ENCODE data around the gene GZMA. TPM values are rescaled to one million over a fixed set of nuclear protein-coding genes. Genes with fewer than 3 reads are reported as not detected.

Gene GZMA
- total RNA-seq: 95.1 and 96.9 TPM in 2 replicates

GRCh38 chr5:55102348-55102747, at the start of gene GZMA:
GZMA (plus strand) TSS chr5:55102646; CDS start chr5:55102683, 37 bp downstream.
- peaks cover 62% of the 10 kb centered on the region for H3K36me3 Mint-ChIP-seq (ENCODE audit: low read depth)
- no peaks in the 10 kb centered on the region for H3K27me3 Mint-ChIP-seq (ENCODE audit: low read depth)
- peak; percentile 31 for DNase-seq (ENCODE audit: low spot score)
- H3K4me3 Mint-ChIP-seq (ENCODE audit: low read depth): peak within 1 kb of the TSS; percentile 79
- peak within 1 kb of the TSS; percentile 88 for H3K27ac Mint-ChIP-seq
- peaks cover 36% of the 10 kb centered on the region for H3K9me3 Mint-ChIP-seq
- intact Hi-C loops (cut with micrococcal nuclease): loop anchor here (1.0 to 2.0 kb wide), 8 partner anchors 30 to 200 kb away; no protein-coding TSS in a partner anchor
- H3K4me1 Mint-ChIP-seq (ENCODE audit: low read depth): peaks cover 72% of the 10 kb centered on the region

- intact Hi-C loops (cut with micrococcal nuclease): no loop called here
- peaks cover 76% of the 10 kb centered on the region for H3K36me3 Mint-ChIP-seq (ENCODE audit: low read depth)
These were observed 47.3 kb upstream of the GZMA start for GRCh38 chr5:55055183-55055582.

GRCh38 chr5:55062039-55062779, 40.2 kb upstream of the GZMA start:
- peak overlapping the region; percentile 94 for H3K27ac Mint-ChIP-seq
- H3K27me3 Mint-ChIP-seq (ENCODE audit: low read depth): no peaks in the 10 kb centered on the region
- H3K4me3 Mint-ChIP-seq (ENCODE audit: low read depth): peak overlapping the region; percentile 64
- peaks cover 70% of the 10 kb centered on the region for H3K4me1 Mint-ChIP-seq (ENCODE audit: low read depth)
- intact Hi-C loops (cut with micrococcal nuclease): loop anchor here (1.0 to 5.0 kb wide), 6 partner anchors 10 to 73 kb away; partner anchors contain the start of genes GZMA and GZMK
- H3K36me3 Mint-ChIP-seq (ENCODE audit: low read depth): peaks cover 58% of the 10 kb centered on the region
- peaks cover 36% of the 10 kb centered on the region for H3K9me3 Mint-ChIP-seq
- peak; percentile 78 for DNase-seq (ENCODE audit: low spot score)

More at GRCh38 chr5:55055183-55055582, 47.3 kb upstream of the GZMA start:
- no peak for DNase-seq (ENCODE audit: low spot score)
- Mint-ChIP-seq H3K27ac (no peak overlapping the region), H3K27me3 (ENCODE audit: low read depth) (no peaks in the 10 kb centered on the region), H3K4me3 (ENCODE audit: low read depth) (no peak overlapping the region), H3K9me3 (peaks cover 71% of the 10 kb centered on the region), H3K4me1 (ENCODE audit: low read depth) (peaks cover 31% of the 10 kb centered on the region)

- DNase-seq (ENCODE audit: low spot score): no peak
- H3K4me3 Mint-ChIP-seq (ENCODE audit: low read depth): no peak overlapping the region
- peaks cover 73% of the 10 kb centered on the region for H3K4me1 Mint-ChIP-seq (ENCODE audit: low read depth)
- H3K9me3 Mint-ChIP-seq: peaks cover 26% of the 10 kb centered on the region
- H3K27ac Mint-ChIP-seq: no peak overlapping the region
- intact Hi-C loops (cut with micrococcal nuclease): loop anchor here (2.0 to 5.0 kb wide), 3 partner anchors 39 to 71 kb away; partner anchors contain the start of gene GZMK
- no peaks in the 10 kb centered on the region for H3K27me3 Mint-ChIP-seq (ENCODE audit: low read depth)
- H3K36me3 Mint-ChIP-seq (ENCODE audit: low read depth): peaks cover 48% of the 10 kb centered on the region
These were observed 39.1 kb upstream of the GZMA start for GRCh38 chr5:55063220-55063863.

GRCh38 chr5:55063899-55064298, 38.5 kb upstream of the GZMA start:
- H3K4me3 Mint-ChIP-seq (ENCODE audit: low read depth): no peak overlapping the region
- peaks cover 20% of the 10 kb centered on the region for H3K9me3 Mint-ChIP-seq
- intact Hi-C loops (cut with micrococcal nuclease): loop anchor here (2.0 to 5.0 kb wide), 3 partner anchors 39 to 72 kb away; partner anchors contain the start of gene GZMK
- H3K36me3 Mint-ChIP-seq (ENCODE audit: low read depth): peaks cover 43% of the 10 kb centered on the region
- no peaks in the 10 kb centered on the region for H3K27me3 Mint-ChIP-seq (ENCODE audit: low read depth)
- H3K4me1 Mint-ChIP-seq (ENCODE audit: low read depth): peaks cover 68% of the 10 kb centered on the region
- DNase-seq (ENCODE audit: low spot score): no peak
- H3K27ac Mint-ChIP-seq: no peak overlapping the region

- H3K27me3 Mint-ChIP-seq (ENCODE audit: low read depth): no peaks in the 10 kb centered on the region
- H3K9me3 Mint-ChIP-seq: peaks cover 23% of the 10 kb centered on the region
- H3K4me1 Mint-ChIP-seq (ENCODE audit: low read depth): peaks cover 70% of the 10 kb centered on the region
- no peak overlapping the region for H3K4me3 Mint-ChIP-seq (ENCODE audit: low read depth)
- H3K36me3 Mint-ChIP-seq (ENCODE audit: low read depth): peaks cover 43% of the 10 kb centered on the region
- no peak overlapping the region for H3K27ac Mint-ChIP-seq
- no peak for DNase-seq (ENCODE audit: low spot score)
- intact Hi-C loops (cut with micrococcal nuclease): loop anchor here (5.0 kb wide), 1 partner anchor 72 kb away; no protein-coding TSS in a partner anchor
These were observed 37.9 kb upstream of the GZMA start for GRCh38 chr5:55064523-55064922.

GRCh38 chr5:55066277-55066676, 36.2 kb upstream of the GZMA start:
- Mint-ChIP-seq H3K36me3 (ENCODE audit: low read depth) (peaks cover 37% of the 10 kb centered on the region), H3K27ac (no peak overlapping the region), H3K9me3 (peaks cover 13% of the 10 kb centered on the region), H3K4me3 (ENCODE audit: low read depth) (no peak overlapping the region), H3K27me3 (ENCODE audit: low read depth) (no peaks in the 10 kb centered on the region), H3K4me1 (ENCODE audit: low read depth) (peaks cover 70% of the 10 kb centered on the region)
- DNase-seq (ENCODE audit: low spot score): no peak
- intact Hi-C loops (cut with micrococcal nuclease): no loop called here

- Mint-ChIP-seq H3K27me3 (ENCODE audit: low read depth) (no peaks in the 10 kb centered on the region), H3K27ac (peak overlapping the region; percentile 12), H3K4me3 (ENCODE audit: low read depth) (no peak overlapping the region), H3K4me1 (ENCODE audit: low read depth) (peaks cover 62% of the 10 kb centered on the region), H3K9me3 (peaks cover 7% of the 10 kb centered on the region), H3K36me3 (ENCODE audit: low read depth) (peaks cover 25% of the 10 kb centered on the region)
- intact Hi-C loops (cut with micrococcal nuclease): loop anchor here (5.0 kb wide), 1 partner anchor 144 kb away; no protein-coding TSS in a partner anchor
- DNase-seq (ENCODE audit: low spot score): no peak
These were observed 31.5 kb upstream of the GZMA start for GRCh38 chr5:55070968-55071367.

- H3K9me3 Mint-ChIP-seq: peaks cover 7% of the 10 kb centered on the region
- H3K36me3 Mint-ChIP-seq (ENCODE audit: low read depth): peaks cover 21% of the 10 kb centered on the region
- intact Hi-C loops (cut with micrococcal nuclease): loop anchor here (5.0 kb wide), 1 partner anchor 144 kb away; no protein-coding TSS in a partner anchor
- no peak for DNase-seq (ENCODE audit: low spot score)
- H3K27ac Mint-ChIP-seq: no peak overlapping the region
- no peaks in the 10 kb centered on the region for H3K27me3 Mint-ChIP-seq (ENCODE audit: low read depth)
- H3K4me3 Mint-ChIP-seq (ENCODE audit: low read depth): no peak overlapping the region
- peaks cover 58% of the 10 kb centered on the region for H3K4me1 Mint-ChIP-seq (ENCODE audit: low read depth)
These were observed 31.0 kb upstream of the GZMA start for GRCh38 chr5:55071413-55071812.

GRCh38 chr5:55072666-55073065, 29.8 kb upstream of the GZMA start:
- Mint-ChIP-seq H3K36me3 (ENCODE audit: low read depth) (peaks cover 20% of the 10 kb centered on the region), H3K27ac (peak overlapping the region; percentile 75), H3K4me1 (ENCODE audit: low read depth) (peaks cover 46% of the 10 kb centered on the region), H3K4me3 (ENCODE audit: low read depth) (peak overlapping the region; percentile 32), H3K27me3 (ENCODE audit: low read depth) (no peaks in the 10 kb centered on the region), H3K9me3 (peaks cover 7% of the 10 kb centered on the region)
- intact Hi-C loops (cut with micrococcal nuclease): loop anchor here (1.0 to 5.0 kb wide), 8 partner anchors 10 to 204 kb away; partner anchors contain the start of genes GZMA and GZMK
- DNase-seq (ENCODE audit: low spot score): no peak

- peak overlapping the region; percentile 75 for H3K27ac Mint-ChIP-seq
- intact Hi-C loops (cut with micrococcal nuclease): loop anchor here (2.0 to 5.0 kb wide), 5 partner anchors 36 to 204 kb away; partner anchors contain the start of gene GZMK
- H3K4me3 Mint-ChIP-seq (ENCODE audit: low read depth): peak overlapping the region; percentile 32
- peaks cover 10% of the 10 kb centered on the region for H3K9me3 Mint-ChIP-seq
- peaks cover 2% of the 10 kb centered on the region for H3K27me3 Mint-ChIP-seq (ENCODE audit: low read depth)
- DNase-seq (ENCODE audit: low spot score): no peak
- H3K36me3 Mint-ChIP-seq (ENCODE audit: low read depth): peaks cover 24% of the 10 kb centered on the region
- H3K4me1 Mint-ChIP-seq (ENCODE audit: low read depth): peaks cover 46% of the 10 kb centered on the region
These were observed 29.2 kb upstream of the GZMA start for GRCh38 chr5:55073211-55073610.

- no peak overlapping the region for H3K27ac Mint-ChIP-seq
- H3K9me3 Mint-ChIP-seq: peaks cover 65% of the 10 kb centered on the region
- H3K36me3 Mint-ChIP-seq (ENCODE audit: low read depth): peaks cover 52% of the 10 kb centered on the region
These were observed 20.9 kb upstream of the GZMA start for GRCh38 chr5:55081541-55081940.

More at GRCh38 chr5:55081541-55081940, 20.9 kb upstream of the GZMA start:
- H3K4me1 Mint-ChIP-seq (ENCODE audit: low read depth): peaks cover 2% of the 10 kb centered on the region
- intact Hi-C loops (cut with micrococcal nuclease): no loop called here
- no peak for DNase-seq (ENCODE audit: low spot score)
- peaks cover 3% of the 10 kb centered on the region for H3K27me3 Mint-ChIP-seq (ENCODE audit: low read depth)
- H3K4me3 Mint-ChIP-seq (ENCODE audit: low read depth): no peak overlapping the region
